Rectal smooth muscle tissue (tissue), 1 donor: ENCODE measurements around the gene PDE1A.

Experiments
- H3K27ac ChIP-seq: one replicate; pipeline ENCODE4 v1.7.0; 2013; ENCODE audit warnings: low read depth, low read length, inconsistent platforms
- H3K27me3 ChIP-seq: one replicate; pipeline ENCODE4 v1.7.0; 2013; ENCODE audit warnings: low read length; ENCODE audit not compliant: control insufficient read depth, insufficient read depth
- H3K36me3 ChIP-seq: one replicate; pipeline ENCODE4 v1.7.0; 2013; ENCODE audit warnings: low read length; ENCODE audit not compliant: control insufficient read depth, insufficient read depth
- H3K4me1 ChIP-seq: one replicate; pipeline ENCODE4 v1.7.0; 2013; ENCODE audit warnings: low read length; ENCODE audit not compliant: control insufficient read depth, insufficient read depth
- H3K4me3 ChIP-seq: one replicate; pipeline ENCODE4 v1.7.0; 2013; ENCODE audit warnings: low read length
- H3K9ac ChIP-seq: one replicate; pipeline ENCODE4 v1.7.0; 2013; ENCODE audit warnings: low read length

PDE1A gene

DNA sequence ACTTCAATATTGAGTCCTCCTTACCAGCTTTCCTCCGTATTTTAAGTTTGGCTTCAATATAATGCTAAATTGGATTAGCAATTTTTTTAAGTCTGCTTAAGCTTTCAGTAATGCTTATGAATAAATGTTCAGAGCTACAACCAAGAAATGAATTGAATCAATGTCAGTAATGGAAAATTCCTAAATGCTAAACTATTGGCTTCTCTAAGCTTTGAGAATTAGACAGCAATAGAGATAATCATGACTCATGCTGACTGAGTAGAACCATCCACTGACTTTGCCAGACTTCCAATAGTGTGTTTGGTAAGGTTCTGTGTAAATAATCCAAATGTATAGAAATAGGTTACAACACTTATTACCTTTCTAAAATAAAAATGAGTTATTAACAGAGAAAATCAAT lies 8.9 kb upstream of the PDE1A start:
- Histone ChIP-seq H3K9ac (no peak overlapping the region), H3K27me3 (no peaks in the 10 kb centered on the region), H3K4me3 (no peak overlapping the region), H3K4me1 (no peaks in the 10 kb centered on the region), H3K27ac (no peak overlapping the region), H3K36me3 (no peaks in the 10 kb centered on the region)

DNA sequence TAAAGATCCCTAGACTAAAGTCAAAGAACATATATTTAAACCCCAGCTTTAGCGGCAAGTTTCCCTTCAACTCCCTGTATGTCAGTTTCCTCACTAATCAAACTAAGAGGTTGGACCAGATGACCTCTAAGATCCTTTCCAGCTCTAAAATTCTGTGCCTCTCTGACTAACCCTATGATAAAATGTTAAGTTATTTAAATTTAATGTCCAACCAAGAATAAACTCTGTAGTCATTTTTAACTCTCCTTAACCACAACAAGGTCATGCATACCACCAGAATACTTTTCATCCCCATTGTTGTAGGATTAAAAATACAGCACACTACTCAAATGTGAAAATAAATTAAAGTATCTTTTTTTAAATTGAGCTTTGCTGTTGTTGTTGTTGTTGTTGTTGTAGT lies 5.2 kb upstream of the PDE1A start:
- Histone ChIP-seq H3K4me3 (no peak overlapping the region), H3K9ac (no peak overlapping the region), H3K27me3 (no peaks in the 10 kb centered on the region), H3K4me1 (no peaks in the 10 kb centered on the region), H3K36me3 (no peaks in the 10 kb centered on the region), H3K27ac (no peak overlapping the region)

DNA sequence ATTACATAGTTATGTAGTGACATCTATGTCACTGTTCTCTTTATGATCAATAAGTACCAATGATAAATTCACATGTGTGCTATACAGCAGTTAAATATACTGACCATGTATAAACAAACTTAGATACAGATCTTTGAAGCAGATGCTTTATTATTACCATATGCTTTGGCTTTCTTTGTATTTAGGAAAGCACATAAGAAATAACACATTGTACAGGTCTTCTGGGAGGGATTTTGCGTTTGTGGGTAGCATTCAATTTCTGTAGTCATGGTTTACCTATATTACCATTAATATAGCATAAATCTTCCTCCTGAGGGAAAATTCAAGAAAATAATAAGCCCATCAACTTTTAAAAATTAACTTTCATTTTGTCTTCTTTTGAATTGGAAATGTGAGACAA lies 1.6 kb upstream of the PDE1A start:
- H3K36me3 ChIP-seq, result no peaks in the 10 kb centered on the region
- H3K9ac ChIP-seq, result no peak overlapping the region
- no peaks in the 10 kb centered on the region for H3K4me1 ChIP-seq
- no peak overlapping the region for H3K4me3 ChIP-seq
- H3K27ac ChIP-seq, result peak overlapping the region; percentile 6
- H3K27me3 ChIP-seq, result no peaks in the 10 kb centered on the region

DNA sequence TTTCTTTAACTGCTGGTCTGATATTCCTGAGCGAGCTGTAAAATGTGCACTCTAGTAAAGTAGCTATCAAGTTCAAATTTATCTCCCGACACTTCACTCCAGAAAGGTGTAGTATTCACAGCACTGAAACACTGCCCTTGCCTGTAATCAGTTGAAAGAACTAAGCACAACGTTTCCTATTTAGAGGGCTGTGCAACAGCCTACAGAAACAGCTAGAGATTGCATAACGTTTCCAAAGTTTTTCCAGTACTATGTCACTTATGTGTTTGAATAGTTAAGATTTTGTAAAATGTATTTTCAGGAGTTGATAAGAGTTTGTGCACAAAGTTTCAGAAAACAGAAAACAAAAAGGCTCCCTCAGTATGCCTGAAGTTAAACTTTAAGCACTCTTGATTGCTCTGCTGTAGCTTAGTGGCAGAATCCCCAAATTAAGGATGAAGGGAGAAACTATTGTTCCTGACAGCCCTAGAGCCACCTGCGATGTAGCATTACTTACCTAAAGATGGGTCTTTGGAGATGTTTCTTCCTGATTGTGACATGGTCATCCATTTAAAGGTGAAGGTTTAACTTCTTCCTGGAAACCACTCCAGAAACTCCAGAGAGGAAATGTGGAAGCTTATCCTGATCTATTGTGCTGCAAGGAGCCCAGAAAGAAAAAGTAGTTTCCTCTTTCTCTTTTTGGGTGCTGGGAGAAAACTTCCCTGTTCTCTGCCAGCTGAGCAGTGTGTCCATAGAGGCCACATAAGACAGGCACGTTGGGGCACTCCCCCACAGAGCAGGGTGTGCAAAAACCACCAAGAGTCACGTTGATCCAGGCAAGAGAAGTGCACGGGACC lies 536 bp downstream of the PDE1A start:
- no peak overlapping the region for H3K9ac ChIP-seq
- H3K27ac ChIP-seq, result peak overlapping the region; percentile 60
- no peaks in the 10 kb centered on the region for H3K27me3 ChIP-seq
- H3K4me3 ChIP-seq, result peak overlapping the region; percentile 59
- H3K4me1 ChIP-seq, result no peaks in the 10 kb centered on the region
- H3K36me3 ChIP-seq, result no peaks in the 10 kb centered on the region

DNA sequence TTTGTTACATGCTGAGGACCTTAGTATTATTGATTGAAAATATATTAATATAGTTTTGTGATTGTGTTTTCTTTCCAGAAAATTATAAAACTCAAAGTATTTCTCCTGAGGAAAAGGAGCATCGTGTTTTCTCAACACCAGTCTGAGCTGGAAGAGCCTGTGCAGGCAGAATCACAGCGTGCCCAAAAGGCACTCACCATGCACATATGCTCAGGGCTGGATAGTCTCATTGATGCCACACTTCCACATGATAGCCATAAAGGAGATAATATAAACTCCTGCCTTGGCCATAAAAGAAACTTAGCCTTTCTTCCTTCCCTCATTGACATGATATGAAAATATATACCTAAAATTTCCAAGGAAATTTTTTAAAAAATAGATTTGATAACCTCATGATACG lies 4.0 kb downstream of the PDE1A start:
- no peak overlapping the region for H3K4me3 ChIP-seq
- no peaks in the 10 kb centered on the region for H3K4me1 ChIP-seq
- H3K27me3 ChIP-seq, result no peaks in the 10 kb centered on the region
- no peak overlapping the region for H3K9ac ChIP-seq
- H3K27ac ChIP-seq, result no peak overlapping the region
- no peaks in the 10 kb centered on the region for H3K36me3 ChIP-seq

DNA sequence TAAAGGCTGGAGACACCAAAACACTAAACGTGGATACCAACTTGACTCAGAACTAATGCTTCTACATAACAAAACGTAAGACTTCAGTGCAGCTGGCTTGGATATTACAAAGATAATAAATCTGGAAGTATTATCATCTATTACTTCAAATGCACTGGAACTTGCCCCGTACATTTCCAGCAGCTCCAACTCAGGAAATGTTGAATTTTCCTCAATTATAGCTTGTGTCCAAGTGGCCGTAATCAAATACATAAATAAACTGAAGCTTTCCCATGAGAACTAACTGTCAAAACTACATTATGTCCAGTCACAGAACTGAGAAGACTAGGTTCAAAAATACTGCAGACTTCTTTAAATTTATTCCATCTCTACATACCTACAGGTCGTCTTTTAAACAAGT lies 6.2 kb downstream of the PDE1A start:
- Histone ChIP-seq H3K27ac (peak overlapping the region; percentile 4), H3K36me3 (no peaks in the 10 kb centered on the region), H3K9ac (no peak overlapping the region), H3K27me3 (no peaks in the 10 kb centered on the region), H3K4me3 (no peak overlapping the region), H3K4me1 (no peaks in the 10 kb centered on the region)

DNA sequence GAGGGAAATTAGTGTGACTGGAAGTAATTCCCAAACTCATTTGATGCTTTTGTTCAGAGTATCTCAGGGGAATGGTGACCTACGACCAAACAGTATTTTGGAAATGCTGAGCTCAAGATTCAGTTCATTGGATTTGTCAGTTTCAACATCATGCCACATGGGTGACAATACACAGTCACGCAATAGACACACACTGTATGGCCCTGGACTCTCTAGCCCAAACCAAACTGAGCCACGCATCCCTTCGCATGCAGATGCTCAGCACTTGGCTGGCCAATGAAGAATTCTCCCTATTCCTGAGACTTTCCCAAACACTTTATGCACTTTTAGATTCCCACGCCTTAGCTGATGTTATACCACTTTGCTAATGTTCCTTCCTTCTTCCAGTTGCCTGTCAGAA lies 10.0 kb downstream of the PDE1A start:
- Histone ChIP-seq H3K36me3 (no peaks in the 10 kb centered on the region), H3K27me3 (no peaks in the 10 kb centered on the region), H3K27ac (peak overlapping the region; percentile 45), H3K4me1 (no peaks in the 10 kb centered on the region), H3K9ac (no peak overlapping the region), H3K4me3 (no peak overlapping the region)

DNA sequence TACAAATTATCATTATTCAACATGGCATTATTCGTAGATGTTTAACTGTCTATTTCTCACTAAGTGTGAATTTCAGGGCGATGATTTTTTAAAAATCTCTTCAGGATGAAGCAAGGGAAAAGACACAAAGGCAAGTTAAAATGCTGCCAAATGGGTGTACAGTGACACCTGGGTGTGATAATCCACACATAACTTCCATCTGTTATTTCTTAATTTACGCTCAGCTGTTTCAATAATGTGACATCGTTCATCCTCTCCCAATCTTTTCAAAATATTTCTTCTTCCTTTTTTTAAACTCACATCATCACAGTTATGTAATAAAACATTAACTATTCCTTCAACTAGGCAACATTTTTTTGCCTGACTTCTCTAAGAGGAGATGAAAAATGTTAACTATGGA lies 10.6 kb downstream of the PDE1A start:
- Histone ChIP-seq H3K36me3 (no peaks in the 10 kb centered on the region), H3K4me3 (no peak overlapping the region), H3K9ac (no peak overlapping the region), H3K4me1 (no peaks in the 10 kb centered on the region), H3K27me3 (no peaks in the 10 kb centered on the region), H3K27ac (no peak overlapping the region)

DNA sequence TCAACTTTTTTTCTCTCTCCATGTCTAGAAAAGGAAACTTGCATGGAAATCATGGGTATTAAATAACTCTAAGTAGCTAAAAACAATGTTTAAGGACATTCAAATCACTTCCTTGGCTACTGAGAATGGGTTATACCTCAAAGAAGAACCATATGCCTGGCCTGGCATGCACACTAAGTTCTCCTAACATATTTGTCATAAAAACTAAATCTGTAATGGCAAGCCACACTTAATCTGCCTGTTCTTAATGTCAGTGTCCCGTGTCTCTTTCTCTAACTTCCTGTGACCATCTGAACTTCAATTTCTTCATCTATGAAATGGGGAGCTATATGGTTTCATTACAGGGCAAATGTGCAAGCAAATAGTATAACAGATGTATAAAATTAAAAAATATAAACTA lies 11.1 kb downstream of the PDE1A start:
- Histone ChIP-seq H3K4me3 (no peak overlapping the region), H3K36me3 (no peaks in the 10 kb centered on the region), H3K27ac (no peak overlapping the region), H3K4me1 (no peaks in the 10 kb centered on the region), H3K9ac (no peak overlapping the region), H3K27me3 (no peaks in the 10 kb centered on the region)

DNA sequence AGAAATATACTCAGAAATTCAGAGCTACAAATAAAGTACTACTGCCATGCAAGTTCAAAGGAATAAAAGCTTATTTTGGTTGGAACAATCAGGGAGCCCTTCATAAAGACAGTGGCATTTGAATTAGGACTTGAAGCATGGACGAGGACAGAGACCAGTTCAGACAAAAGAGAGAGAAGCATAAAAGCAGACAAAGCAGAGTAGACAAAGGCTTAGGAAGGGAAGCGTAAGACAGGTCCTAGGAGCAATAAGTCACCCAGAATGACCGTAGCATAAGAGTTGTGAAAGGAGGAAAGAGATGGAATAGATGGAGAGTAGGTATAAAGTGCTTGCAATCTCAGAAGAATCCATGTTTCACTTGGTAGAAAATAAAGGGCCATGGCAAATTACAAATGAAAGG lies 14.0 kb downstream of the PDE1A start:
- no peak overlapping the region for H3K4me3 ChIP-seq
- no peak overlapping the region for H3K9ac ChIP-seq
- no peaks in the 10 kb centered on the region for H3K27me3 ChIP-seq
- no peaks in the 10 kb centered on the region for H3K4me1 ChIP-seq
- no peaks in the 10 kb centered on the region for H3K36me3 ChIP-seq
- no peak overlapping the region for H3K27ac ChIP-seq

DNA sequence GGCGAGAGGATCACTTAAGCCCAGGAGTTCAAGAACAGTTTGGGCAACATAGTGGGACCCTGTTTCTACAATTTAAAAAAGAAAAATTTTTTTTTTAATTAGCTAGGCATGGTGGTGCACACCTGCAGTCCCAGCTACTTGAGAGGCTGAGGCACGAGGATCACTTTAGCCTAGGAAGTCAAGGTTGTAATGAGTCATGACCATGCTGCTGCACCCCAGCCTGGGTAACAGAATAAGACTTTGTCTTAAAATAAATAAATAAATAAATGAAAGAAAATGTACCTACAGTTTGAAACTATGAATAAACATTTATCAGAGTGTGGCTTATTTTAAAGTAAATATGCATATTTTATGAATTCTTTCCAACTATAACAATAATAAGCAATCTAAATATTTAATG lies 16.7 kb downstream of the PDE1A start:
- Histone ChIP-seq H3K4me3 (no peak overlapping the region), H3K36me3 (no peaks in the 10 kb centered on the region), H3K4me1 (peaks cover 1% of the 10 kb centered on the region), H3K9ac (no peak overlapping the region), H3K27me3 (no peaks in the 10 kb centered on the region), H3K27ac (no peak overlapping the region)

DNA sequence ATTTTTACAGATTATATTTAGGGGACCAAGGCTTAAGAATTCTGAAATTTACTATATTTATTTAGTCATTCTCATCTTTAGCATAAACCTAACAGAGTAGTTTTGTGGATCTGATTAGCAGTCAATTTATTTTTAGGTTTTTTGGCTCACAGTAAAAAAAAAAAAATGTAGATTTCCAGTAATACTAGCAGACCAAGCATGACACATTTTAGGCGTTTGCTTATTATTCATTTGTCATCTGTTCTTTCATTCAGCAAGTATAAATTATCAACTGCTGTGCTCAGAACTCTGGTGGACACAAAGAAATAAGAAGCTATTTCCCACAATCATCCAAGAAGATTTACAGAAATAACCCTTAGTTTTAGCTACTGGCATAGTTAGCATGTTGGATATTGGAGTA lies 20.6 kb downstream of the PDE1A start:
- Histone ChIP-seq H3K4me1 (peaks cover 3% of the 10 kb centered on the region), H3K4me3 (no peak overlapping the region), H3K36me3 (no peaks in the 10 kb centered on the region), H3K27me3 (no peaks in the 10 kb centered on the region), H3K9ac (no peak overlapping the region), H3K27ac (no peak overlapping the region)

DNA sequence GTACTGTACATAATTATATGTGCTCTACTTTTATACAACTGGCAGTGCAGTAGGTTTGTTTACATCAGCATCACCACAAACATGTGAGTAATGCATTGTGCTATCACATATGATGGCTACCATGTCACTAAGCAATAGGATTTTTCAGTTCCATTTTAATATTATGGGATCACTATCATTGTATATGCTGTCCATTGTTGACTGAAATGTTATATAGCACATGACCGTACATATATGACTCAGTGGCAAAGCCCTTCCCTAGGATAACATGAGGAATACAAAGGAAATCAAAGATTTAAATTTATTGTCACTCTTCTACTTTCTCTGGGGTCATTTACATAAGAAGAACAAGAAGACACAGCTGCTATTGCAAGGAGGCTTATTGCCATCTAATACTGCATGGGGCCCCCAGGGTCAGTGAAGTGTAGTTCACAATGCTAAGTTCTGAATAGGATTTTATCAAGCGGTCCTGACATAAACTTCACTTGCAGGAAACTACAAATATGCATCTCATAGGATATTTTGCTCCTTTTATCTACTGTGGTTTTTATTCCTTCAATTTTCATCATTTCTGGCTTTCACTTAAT lies 21.8 kb downstream of the PDE1A start:
- H3K9ac ChIP-seq, result no peak overlapping the region
- no peaks in the 10 kb centered on the region for H3K27me3 ChIP-seq
- no peak overlapping the region for H3K27ac ChIP-seq
- no peaks in the 10 kb centered on the region for H3K36me3 ChIP-seq
- H3K4me1 ChIP-seq, result peaks cover 3% of the 10 kb centered on the region
- no peak overlapping the region for H3K4me3 ChIP-seq
